ENCODE results near the gene NTNG1.

NTNG1 gene

GRCh38 chr1:107378426-107378825 lies 237.6 kb downstream of the NTNG1 start:
- Histone ChIP-seq H3K9me3 (ENCODE audit: control insufficient read depth in 1 of 2, low read length in 2 of 2) (no peaks in the 10 kb centered on the region), H3K27me3 (ENCODE audit: low read depth, low read length) (no peaks in the 10 kb centered on the region), H3K27ac (ENCODE audit: low read length) (no peak overlapping the region), H3K36me3 (ENCODE audit: control insufficient read depth in 1 of 2, insufficient read depth in 2 of 2, low read length in 2 of 2) (no peaks in the 10 kb centered on the region), H3K4me3 (ENCODE audit: low read depth in 1 of 2, low read length in 2 of 2) (no peak overlapping the region), H3K4me1 (ENCODE audit: control insufficient read depth in 1 of 2, insufficient read depth in 2 of 2, low read length in 2 of 2) (no peaks in the 10 kb centered on the region)

- no peaks in the 10 kb centered on the region for H3K4me1 ChIP-seq (ENCODE audit: control insufficient read depth in 1 of 2, insufficient read depth in 2 of 2, low read length in 2 of 2)
- no peak overlapping the region for H3K27ac ChIP-seq (ENCODE audit: low read length)
- H3K4me3 ChIP-seq (ENCODE audit: low read depth in 1 of 2, low read length in 2 of 2): no peak overlapping the region
- no peaks in the 10 kb centered on the region for H3K36me3 ChIP-seq (ENCODE audit: control insufficient read depth in 1 of 2, insufficient read depth in 2 of 2, low read length in 2 of 2)
- H3K27me3 ChIP-seq (ENCODE audit: low read depth, low read length): no peaks in the 10 kb centered on the region
- no peaks in the 10 kb centered on the region for H3K9me3 ChIP-seq (ENCODE audit: control insufficient read depth in 1 of 2, low read length in 2 of 2)
Measured at GRCh38 chr1:107378866-107379265, 238.0 kb downstream of the NTNG1 start.

- Histone ChIP-seq H3K27me3 (ENCODE audit: low read depth, low read length) (no peaks in the 10 kb centered on the region), H3K4me1 (ENCODE audit: control insufficient read depth in 1 of 2, insufficient read depth in 2 of 2, low read length in 2 of 2) (no peaks in the 10 kb centered on the region), H3K36me3 (ENCODE audit: control insufficient read depth in 1 of 2, insufficient read depth in 2 of 2, low read length in 2 of 2) (no peaks in the 10 kb centered on the region), H3K4me3 (ENCODE audit: low read depth in 1 of 2, low read length in 2 of 2) (no peak overlapping the region), H3K9me3 (ENCODE audit: control insufficient read depth in 1 of 2, low read length in 2 of 2) (no peaks in the 10 kb centered on the region), H3K27ac (ENCODE audit: low read length) (no peak overlapping the region)
Measured at GRCh38 chr1:107379826-107380225, 239.0 kb downstream of the NTNG1 start.

GRCh38 chr1:107389410-107390396 lies 248.9 kb downstream of the NTNG1 start:
- no peaks in the 10 kb centered on the region for H3K9me3 ChIP-seq (ENCODE audit: control insufficient read depth in 1 of 2, low read length in 2 of 2)
- H3K4me3 ChIP-seq (ENCODE audit: low read depth in 1 of 2, low read length in 2 of 2): no peak overlapping the region
- no peak overlapping the region for H3K27ac ChIP-seq (ENCODE audit: low read length)
- no peaks in the 10 kb centered on the region for H3K4me1 ChIP-seq (ENCODE audit: control insufficient read depth in 1 of 2, insufficient read depth in 2 of 2, low read length in 2 of 2)
- H3K27me3 ChIP-seq (ENCODE audit: low read depth, low read length): no peaks in the 10 kb centered on the region
- no peaks in the 10 kb centered on the region for H3K36me3 ChIP-seq (ENCODE audit: control insufficient read depth in 1 of 2, insufficient read depth in 2 of 2, low read length in 2 of 2)

- H3K27me3 ChIP-seq (ENCODE audit: low read depth, low read length): no peaks in the 10 kb centered on the region
- no peak overlapping the region for H3K4me3 ChIP-seq (ENCODE audit: low read depth in 1 of 2, low read length in 2 of 2)
- no peak overlapping the region for H3K27ac ChIP-seq (ENCODE audit: low read length)
- H3K4me1 ChIP-seq (ENCODE audit: control insufficient read depth in 1 of 2, insufficient read depth in 2 of 2, low read length in 2 of 2): no peaks in the 10 kb centered on the region
- no peaks in the 10 kb centered on the region for H3K9me3 ChIP-seq (ENCODE audit: control insufficient read depth in 1 of 2, low read length in 2 of 2)
- H3K36me3 ChIP-seq (ENCODE audit: control insufficient read depth in 1 of 2, insufficient read depth in 2 of 2, low read length in 2 of 2): no peaks in the 10 kb centered on the region
Measured at GRCh38 chr1:107394301-107394700, 253.5 kb downstream of the NTNG1 start.

GRCh38 chr1:107401704-107402103 lies 260.9 kb downstream of the NTNG1 start:
- Histone ChIP-seq H3K4me3 (ENCODE audit: low read depth in 1 of 2, low read length in 2 of 2) (no peak overlapping the region), H3K4me1 (ENCODE audit: control insufficient read depth in 1 of 2, insufficient read depth in 2 of 2, low read length in 2 of 2) (no peaks in the 10 kb centered on the region), H3K9me3 (ENCODE audit: control insufficient read depth in 1 of 2, low read length in 2 of 2) (no peaks in the 10 kb centered on the region)

GRCh38 chr1:107404756-107405155 lies 263.9 kb downstream of the NTNG1 start:
- H3K36me3 ChIP-seq (ENCODE audit: control insufficient read depth in 1 of 2, insufficient read depth in 2 of 2, low read length in 2 of 2): no peaks in the 10 kb centered on the region
- no peaks in the 10 kb centered on the region for H3K27me3 ChIP-seq (ENCODE audit: low read depth, low read length)
- H3K4me3 ChIP-seq (ENCODE audit: low read depth in 1 of 2, low read length in 2 of 2): no peak overlapping the region
- no peaks in the 10 kb centered on the region for H3K9me3 ChIP-seq (ENCODE audit: control insufficient read depth in 1 of 2, low read length in 2 of 2)
- no peak overlapping the region for H3K27ac ChIP-seq (ENCODE audit: low read length)
- H3K4me1 ChIP-seq (ENCODE audit: control insufficient read depth in 1 of 2, insufficient read depth in 2 of 2, low read length in 2 of 2): no peaks in the 10 kb centered on the region

More at GRCh38 chr1:107401704-107402103, 260.9 kb downstream of the NTNG1 start:
- H3K36me3 ChIP-seq (ENCODE audit: control insufficient read depth in 1 of 2, insufficient read depth in 2 of 2, low read length in 2 of 2): no peaks in the 10 kb centered on the region
- H3K27ac ChIP-seq (ENCODE audit: low read length): no peak overlapping the region
- no peaks in the 10 kb centered on the region for H3K27me3 ChIP-seq (ENCODE audit: low read depth, low read length)

GRCh38 chr1:107405236-107405635 lies 264.4 kb downstream of the NTNG1 start:
- H3K4me1 ChIP-seq (ENCODE audit: control insufficient read depth in 1 of 2, insufficient read depth in 2 of 2, low read length in 2 of 2): no peaks in the 10 kb centered on the region
- H3K9me3 ChIP-seq (ENCODE audit: control insufficient read depth in 1 of 2, low read length in 2 of 2): no peaks in the 10 kb centered on the region
- no peaks in the 10 kb centered on the region for H3K27me3 ChIP-seq (ENCODE audit: low read depth, low read length)
- no peaks in the 10 kb centered on the region for H3K36me3 ChIP-seq (ENCODE audit: control insufficient read depth in 1 of 2, insufficient read depth in 2 of 2, low read length in 2 of 2)
- no peak overlapping the region for H3K27ac ChIP-seq (ENCODE audit: low read length)
- H3K4me3 ChIP-seq (ENCODE audit: low read depth in 1 of 2, low read length in 2 of 2): no peak overlapping the region

GRCh38 chr1:107407011-107407410 lies 266.2 kb downstream of the NTNG1 start:
- H3K4me1 ChIP-seq (ENCODE audit: control insufficient read depth in 1 of 2, insufficient read depth in 2 of 2, low read length in 2 of 2): no peaks in the 10 kb centered on the region
- H3K36me3 ChIP-seq (ENCODE audit: control insufficient read depth in 1 of 2, insufficient read depth in 2 of 2, low read length in 2 of 2): no peaks in the 10 kb centered on the region
- H3K9me3 ChIP-seq (ENCODE audit: control insufficient read depth in 1 of 2, low read length in 2 of 2): no peaks in the 10 kb centered on the region
- no peaks in the 10 kb centered on the region for H3K27me3 ChIP-seq (ENCODE audit: low read depth, low read length)
- H3K27ac ChIP-seq (ENCODE audit: low read length): no peak overlapping the region
- no peak overlapping the region for H3K4me3 ChIP-seq (ENCODE audit: low read depth in 1 of 2, low read length in 2 of 2)

GRCh38 chr1:107413546-107413945 lies 272.7 kb downstream of the NTNG1 start:
- no peaks in the 10 kb centered on the region for H3K36me3 ChIP-seq (ENCODE audit: control insufficient read depth in 1 of 2, insufficient read depth in 2 of 2, low read length in 2 of 2)
- H3K9me3 ChIP-seq (ENCODE audit: control insufficient read depth in 1 of 2, low read length in 2 of 2): no peaks in the 10 kb centered on the region
- H3K27me3 ChIP-seq (ENCODE audit: low read depth, low read length): no peaks in the 10 kb centered on the region
- H3K4me3 ChIP-seq (ENCODE audit: low read depth in 1 of 2, low read length in 2 of 2): no peak overlapping the region
- no peak overlapping the region for H3K27ac ChIP-seq (ENCODE audit: low read length)
- no peaks in the 10 kb centered on the region for H3K4me1 ChIP-seq (ENCODE audit: control insufficient read depth in 1 of 2, insufficient read depth in 2 of 2, low read length in 2 of 2)

GRCh38 chr1:107413951-107414350 lies 273.1 kb downstream of the NTNG1 start:
- Histone ChIP-seq H3K27ac (ENCODE audit: low read length) (no peak overlapping the region), H3K9me3 (ENCODE audit: control insufficient read depth in 1 of 2, low read length in 2 of 2) (no peaks in the 10 kb centered on the region), H3K27me3 (ENCODE audit: low read depth, low read length) (no peaks in the 10 kb centered on the region), H3K4me3 (ENCODE audit: low read depth in 1 of 2, low read length in 2 of 2) (no peak overlapping the region), H3K4me1 (ENCODE audit: control insufficient read depth in 1 of 2, insufficient read depth in 2 of 2, low read length in 2 of 2) (no peaks in the 10 kb centered on the region), H3K36me3 (ENCODE audit: control insufficient read depth in 1 of 2, insufficient read depth in 2 of 2, low read length in 2 of 2) (no peaks in the 10 kb centered on the region)

GRCh38 chr1:107414550-107414949 lies 273.7 kb downstream of the NTNG1 start:
- H3K9me3 ChIP-seq (ENCODE audit: control insufficient read depth in 1 of 2, low read length in 2 of 2): no peaks in the 10 kb centered on the region
- no peaks in the 10 kb centered on the region for H3K4me1 ChIP-seq (ENCODE audit: control insufficient read depth in 1 of 2, insufficient read depth in 2 of 2, low read length in 2 of 2)
- no peaks in the 10 kb centered on the region for H3K36me3 ChIP-seq (ENCODE audit: control insufficient read depth in 1 of 2, insufficient read depth in 2 of 2, low read length in 2 of 2)
- no peak overlapping the region for H3K27ac ChIP-seq (ENCODE audit: low read length)
- H3K27me3 ChIP-seq (ENCODE audit: low read depth, low read length): no peaks in the 10 kb centered on the region
- no peak overlapping the region for H3K4me3 ChIP-seq (ENCODE audit: low read depth in 1 of 2, low read length in 2 of 2)
